OCI-LY1 (cell line): ENCODE measurements around the gene TBC1D14.

Experiments
- H2AFZ ChIP-seq: fragments of 200-600 bp; sonication (generic), shearing (Covaris generic); 2 replicates; pipeline ENCODE4 v1.6.0; 2014; ENCODE audit warnings: antibody characterized with exemption, mild to moderate bottlenecking, low read length
- H3F3A ChIP-seq: fragments of 200-600 bp; sonication (generic), shearing (Covaris generic); 2 replicates; pipeline ENCODE4 v1.6.0; 2014; ENCODE audit warnings: mild to moderate bottlenecking, antibody characterized with exemption, low read length, moderate library complexity; ENCODE audit not compliant: insufficient read depth
- H3K27ac ChIP-seq: fragments of 200-600 bp; sonication (generic); 2 replicates; pipeline ENCODE4 v1.5.1; 2014; ENCODE audit warnings: low read length, mixed run types, mild to moderate bottlenecking, low read depth; ENCODE audit not compliant: poor library complexity, severe bottlenecking
- H3K27me3 ChIP-seq: fragments of 200-600 bp; sonication (generic); 2 replicates; pipeline ENCODE4 v1.6.0; 2014; ENCODE audit warnings: antibody characterized with exemption, mild to moderate bottlenecking, low read length, moderate library complexity; ENCODE audit not compliant: insufficient read depth
- H3K36me3 ChIP-seq: fragments of 200-600 bp; sonication (generic); 2 replicates; pipeline ENCODE4 v1.6.1; 2014; ENCODE audit warnings: mild to moderate bottlenecking, antibody characterized with exemption, low read length, moderate library complexity, mixed read lengths; ENCODE audit not compliant: insufficient read depth
- H3K4me1 ChIP-seq: fragments of 200-600 bp; sonication (generic); 2 replicates; pipeline ENCODE4 v1.5.1; 2014; ENCODE audit warnings: mild to moderate bottlenecking, low read length, moderate library complexity; ENCODE audit not compliant: insufficient read depth, severe bottlenecking
- H3K4me2 ChIP-seq: fragments of 200-600 bp; sonication (generic), shearing (Covaris generic); 2 replicates; pipeline ENCODE4 v1.6.1; 2014; ENCODE audit warnings: low read length
- H3K4me3 ChIP-seq: fragments of 200-600 bp; sonication (generic); 2 replicates; pipeline ENCODE4 v1.5.1; 2014; ENCODE audit warnings: low read length, low read depth, mild to moderate bottlenecking, mixed read lengths; ENCODE audit not compliant: poor library complexity, severe bottlenecking
- H3K79me2 ChIP-seq: fragments of 200-600 bp; shearing (Covaris generic); 2 replicates; pipeline ENCODE4 v1.6.1; 2016; ENCODE audit warnings: mixed run types, low read length, mixed read lengths; ENCODE audit not compliant: insufficient read depth
- H3K9ac ChIP-seq: fragments of 200-600 bp; sonication (generic), shearing (Covaris generic); 2 replicates; pipeline ENCODE4 v1.6.1; 2014; ENCODE audit warnings: mild to moderate bottlenecking, low read length, mixed read lengths
- H3K9me2 ChIP-seq: fragments of 200-600 bp; sonication (generic), shearing (Covaris generic); 2 replicates; pipeline ENCODE4 v1.6.1; 2014; ENCODE audit warnings: low read depth, mild to moderate bottlenecking, low read length, mixed read lengths
- H3K9me3 ChIP-seq: fragments of 200-600 bp; shearing (Covaris generic); 2 replicates; pipeline ENCODE4 v1.6.1; 2014; ENCODE audit warnings: low read length, mixed read lengths
- H4K20me1 ChIP-seq: fragments of 200-600 bp; sonication (generic), shearing (Covaris generic); 2 replicates; pipeline ENCODE4 v1.6.0; 2016; ENCODE audit warnings: mild to moderate bottlenecking, low read length; ENCODE audit not compliant: insufficient read depth
- EZH2 ChIP-seq: fragments of 200-600 bp; sonication (generic), shearing (Covaris generic); IDR thresholded peaks from 2 replicates; pipeline ENCODE4 v1.8.0; 2017; ENCODE audit warnings: borderline replicate concordance, mixed run types, mild to moderate bottlenecking, antibody characterized with exemption, low read length, moderate library complexity, mixed read lengths
- TF ChIP-seq, protein P1 (sequence below): fragments of 200-600 bp; sonication (generic), shearing (Covaris generic); IDR thresholded peaks from 2 replicates; pipeline ENCODE4 v1.5.1; 2017; ENCODE audit warnings: mild to moderate bottlenecking, antibody characterized with exemption, low read length, moderate library complexity, mixed read lengths

The TBC1D14 gene

DNA sequence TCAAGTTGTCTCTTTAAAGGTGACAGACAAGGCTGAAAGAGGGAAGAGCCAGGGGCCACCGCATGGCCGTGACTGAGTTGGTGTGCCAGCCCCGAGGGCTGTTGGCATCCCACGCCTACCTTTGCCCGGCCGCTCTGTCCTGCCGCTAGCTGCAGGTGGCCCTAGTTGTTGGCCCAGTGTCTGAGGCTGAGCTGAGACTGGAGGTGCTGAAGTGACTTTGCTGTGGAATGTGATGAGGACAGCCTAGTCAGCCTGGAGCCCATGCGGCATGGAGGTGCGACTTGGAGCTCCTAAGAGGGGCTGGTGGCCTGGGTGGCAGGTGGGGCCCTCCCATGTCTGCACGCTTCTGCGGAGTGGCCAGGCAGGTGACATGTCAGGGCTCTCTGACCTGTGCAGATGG, 140.1 kb downstream of the TBC1D14 start:
- H3K36me3 ChIP-seq: peaks cover 8% of the 10 kb centered on the region
- no peak overlapping the region for H3K4me2 ChIP-seq
- H3K79me2 ChIP-seq: peaks cover 18% of the 10 kb centered on the region; the same call in 1 of the 2 replicates
- no peaks in the 10 kb centered on the region for H4K20me1 ChIP-seq
- H3K9me2 ChIP-seq: no peaks in the 10 kb centered on the region
- no peak overlapping the region for H3K4me3 ChIP-seq
- TF ChIP-seq, protein P1, sequence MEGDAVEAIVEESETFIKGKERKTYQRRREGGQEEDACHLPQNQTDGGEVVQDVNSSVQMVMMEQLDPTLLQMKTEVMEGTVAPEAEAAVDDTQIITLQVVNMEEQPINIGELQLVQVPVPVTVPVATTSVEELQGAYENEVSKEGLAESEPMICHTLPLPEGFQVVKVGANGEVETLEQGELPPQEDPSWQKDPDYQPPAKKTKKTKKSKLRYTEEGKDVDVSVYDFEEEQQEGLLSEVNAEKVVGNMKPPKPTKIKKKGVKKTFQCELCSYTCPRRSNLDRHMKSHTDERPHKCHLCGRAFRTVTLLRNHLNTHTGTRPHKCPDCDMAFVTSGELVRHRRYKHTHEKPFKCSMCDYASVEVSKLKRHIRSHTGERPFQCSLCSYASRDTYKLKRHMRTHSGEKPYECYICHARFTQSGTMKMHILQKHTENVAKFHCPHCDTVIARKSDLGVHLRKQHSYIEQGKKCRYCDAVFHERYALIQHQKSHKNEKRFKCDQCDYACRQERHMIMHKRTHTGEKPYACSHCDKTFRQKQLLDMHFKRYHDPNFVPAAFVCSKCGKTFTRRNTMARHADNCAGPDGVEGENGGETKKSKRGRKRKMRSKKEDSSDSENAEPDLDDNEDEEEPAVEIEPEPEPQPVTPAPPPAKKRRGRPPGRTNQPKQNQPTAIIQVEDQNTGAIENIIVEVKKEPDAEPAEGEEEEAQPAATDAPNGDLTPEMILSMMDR: no peak
- TF ChIP-seq EZH2: no peak
- H3K9ac ChIP-seq: no peak overlapping the region
- no peaks in the 10 kb centered on the region for H3F3A ChIP-seq
- H2AFZ ChIP-seq: no peak overlapping the region
- peaks cover 24% of the 10 kb centered on the region for H3K4me1 ChIP-seq
- no peaks in the 10 kb centered on the region for H3K9me3 ChIP-seq
- H3K27me3 ChIP-seq: no peaks in the 10 kb centered on the region
- H3K27ac ChIP-seq: no peak overlapping the region

DNA sequence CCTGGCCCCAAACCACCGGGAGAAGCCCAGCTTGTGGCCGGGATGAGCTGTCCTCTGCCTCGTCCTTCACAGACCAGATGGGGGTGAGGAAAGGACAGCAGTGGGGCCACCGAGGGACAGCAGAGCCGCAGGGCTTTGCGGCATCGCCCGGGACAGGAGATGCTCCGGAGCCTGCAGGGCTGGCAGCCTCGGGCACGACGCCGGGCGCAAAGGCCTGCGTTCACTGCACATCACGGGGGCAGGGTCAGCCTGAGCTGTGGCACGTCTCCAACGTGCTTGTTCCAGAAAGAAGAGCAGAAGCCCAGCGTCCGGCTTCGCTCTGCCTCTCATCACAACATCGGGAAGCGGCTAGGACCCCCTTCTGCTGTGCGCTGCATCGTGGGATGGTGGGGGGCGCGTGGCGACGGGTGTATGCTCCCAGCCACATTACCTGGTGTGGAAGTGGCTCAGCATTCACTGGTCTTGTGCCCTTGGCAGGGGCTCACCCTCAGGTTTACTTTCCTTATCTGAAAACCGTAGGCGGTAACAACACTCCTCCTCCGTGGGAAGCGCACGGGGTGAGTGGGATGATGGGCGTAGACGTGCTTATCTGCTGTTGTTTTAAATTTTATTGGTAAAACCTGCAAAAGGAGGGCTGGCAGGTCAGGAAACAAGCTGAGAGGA, 141.0 kb downstream of the TBC1D14 start:
- H3K4me1 ChIP-seq: peaks cover 15% of the 10 kb centered on the region
- H3K9me2 ChIP-seq: no peaks in the 10 kb centered on the region
- no peak overlapping the region for H3K9ac ChIP-seq
- H3K4me2 ChIP-seq: no peak overlapping the region
- H3K9me3 ChIP-seq: no peaks in the 10 kb centered on the region
- no peaks in the 10 kb centered on the region for H4K20me1 ChIP-seq
- H3K4me3 ChIP-seq: no peak overlapping the region
- H3K36me3 ChIP-seq: peaks cover 11% of the 10 kb centered on the region
- no peak overlapping the region for H2AFZ ChIP-seq
- TF ChIP-seq EZH2: no peak
- TF ChIP-seq, protein P1: no peak
- no peaks in the 10 kb centered on the region for H3K27me3 ChIP-seq
- no peak overlapping the region for H3K27ac ChIP-seq
- H3K79me2 ChIP-seq: peaks cover 11% of the 10 kb centered on the region; the same call in 1 of the 2 replicates
- H3F3A ChIP-seq: no peaks in the 10 kb centered on the region

DNA sequence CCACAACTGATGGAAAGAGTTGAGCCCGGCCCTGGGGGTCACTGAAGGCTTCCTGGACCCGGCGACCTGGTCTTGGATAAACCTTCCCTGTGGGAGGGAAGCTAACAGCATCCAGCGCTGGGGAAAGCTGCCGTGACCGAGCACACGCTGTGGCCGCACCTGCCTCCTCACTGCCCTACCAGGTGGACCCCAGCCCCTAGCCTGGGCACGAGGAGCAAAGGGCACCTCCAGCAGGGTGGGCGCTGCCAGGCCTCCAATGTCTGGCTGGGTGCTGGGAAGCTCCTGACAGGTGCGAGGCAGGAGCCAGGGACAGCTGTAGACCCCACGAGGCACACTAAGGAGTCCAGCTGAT, 141.5 kb downstream of the TBC1D14 start:
- no peak overlapping the region for H3K27ac ChIP-seq
- H2AFZ ChIP-seq: no peak overlapping the region
- TF ChIP-seq, protein P1: no peak
- no peak for TF ChIP-seq EZH2
- no peaks in the 10 kb centered on the region for H3K9me2 ChIP-seq
- no peaks in the 10 kb centered on the region for H3K9me3 ChIP-seq
- H3K36me3 ChIP-seq: peaks cover 14% of the 10 kb centered on the region
- no peak overlapping the region for H3K4me3 ChIP-seq
- no peaks in the 10 kb centered on the region for H3K27me3 ChIP-seq
- no peak overlapping the region for H3K9ac ChIP-seq
- H3K4me2 ChIP-seq: no peak overlapping the region
- H4K20me1 ChIP-seq: no peaks in the 10 kb centered on the region
- peaks cover 10% of the 10 kb centered on the region for H3K4me1 ChIP-seq
- peaks cover 6% of the 10 kb centered on the region; the same call in 1 of the 2 replicates for H3K79me2 ChIP-seq
- H3F3A ChIP-seq: no peaks in the 10 kb centered on the region
